C1 segment of cervical spinal cord (tissue), 14 donors: ENCODE data around the gene PPM1F.

Experiments
- DNase-seq, 14 donors: peaks; one replicate each; lab custom pipeline; 2025; lab: John Stamatoyannopoulos, UW

Gene PPM1F

GRCh38 chr22:21975854-21976345 is 23.3 kb upstream of the PPM1F start:
- DNase-seq, result no peak

- no peak for DNase-seq
Measured at GRCh38 chr22:21975273-21975672, 22.6 kb upstream of the PPM1F start.

- no peak for DNase-seq
Measured at GRCh38 chr22:21974058-21974649, 21.5 kb upstream of the PPM1F start.

- no peak for DNase-seq
Measured at GRCh38 chr22:21972806-21973205, 20.2 kb upstream of the PPM1F start.

- peak in 1 of 14 donors; percentile 4 for DNase-seq
Measured at GRCh38 chr22:21972293-21972779, 19.7 kb upstream of the PPM1F start.

GRCh38 chr22:21971858-21972275 is 19.2 kb upstream of the PPM1F start:
- no peak for DNase-seq

GRCh38 chr22:21970800-21971617 is 18.4 kb upstream of the PPM1F start:
- DNase-seq, result no peak

- no peak for DNase-seq
Measured at GRCh38 chr22:21970037-21970799, 17.6 kb upstream of the PPM1F start.

- DNase-seq, result no peak
Measured at GRCh38 chr22:21968452-21969129, 15.9 kb upstream of the PPM1F start.

GRCh38 chr22:21967693-21968271 is 15.1 kb upstream of the PPM1F start:
- no peak for DNase-seq

- DNase-seq, result no peak
Measured at GRCh38 chr22:21966643-21967516, 14.2 kb upstream of the PPM1F start.

- DNase-seq, result no peak
Measured at GRCh38 chr22:21965762-21966288, 13.2 kb upstream of the PPM1F start.

GRCh38 chr22:21964918-21965484 is 12.4 kb upstream of the PPM1F start:
- DNase-seq, result no peak

GRCh38 chr22:21964234-21964633 is 11.6 kb upstream of the PPM1F start:
- DNase-seq, result no peak

- no peak for DNase-seq
Measured at GRCh38 chr22:21963790-21964211, 11.2 kb upstream of the PPM1F start.

GRCh38 chr22:21963286-21963685 is 10.6 kb upstream of the PPM1F start:
- no peak for DNase-seq

- no peak for DNase-seq
Measured at GRCh38 chr22:21962655-21962949, 10.0 kb upstream of the PPM1F start.

GRCh38 chr22:21961886-21962654 is 9.4 kb upstream of the PPM1F start:
- DNase-seq, result no peak
